ENCODE measurements around the gene CUL4A.

DNA sequence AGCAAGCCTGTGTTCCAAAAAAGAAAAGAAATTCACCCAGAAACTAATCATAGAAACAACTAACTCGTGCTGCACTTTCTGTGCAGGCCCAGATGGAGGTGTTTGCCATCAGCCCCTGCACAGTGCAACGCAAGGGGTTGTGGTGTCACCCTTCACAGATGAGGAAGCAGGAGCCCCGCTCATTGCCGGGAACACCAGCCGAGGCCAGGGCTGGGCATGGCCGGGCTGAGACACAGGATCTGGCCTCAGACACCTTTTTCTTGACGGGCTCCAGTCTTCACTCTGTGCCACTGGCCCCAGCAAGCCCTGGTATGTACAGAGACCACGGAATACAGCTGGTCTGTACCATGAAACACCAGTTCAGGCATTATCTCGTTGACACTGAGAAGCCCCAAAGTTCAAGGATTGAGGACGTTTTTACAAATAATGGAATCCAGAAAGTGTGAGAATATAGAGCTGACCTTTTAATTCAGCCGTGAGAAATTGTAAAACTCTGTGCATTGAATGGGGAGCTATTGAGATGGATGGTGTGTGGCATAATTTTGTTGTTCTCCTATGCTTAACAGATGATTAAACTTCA, 43.2 kb downstream of the CUL4A start:
- TF ChIP-seq, protein P1, sequence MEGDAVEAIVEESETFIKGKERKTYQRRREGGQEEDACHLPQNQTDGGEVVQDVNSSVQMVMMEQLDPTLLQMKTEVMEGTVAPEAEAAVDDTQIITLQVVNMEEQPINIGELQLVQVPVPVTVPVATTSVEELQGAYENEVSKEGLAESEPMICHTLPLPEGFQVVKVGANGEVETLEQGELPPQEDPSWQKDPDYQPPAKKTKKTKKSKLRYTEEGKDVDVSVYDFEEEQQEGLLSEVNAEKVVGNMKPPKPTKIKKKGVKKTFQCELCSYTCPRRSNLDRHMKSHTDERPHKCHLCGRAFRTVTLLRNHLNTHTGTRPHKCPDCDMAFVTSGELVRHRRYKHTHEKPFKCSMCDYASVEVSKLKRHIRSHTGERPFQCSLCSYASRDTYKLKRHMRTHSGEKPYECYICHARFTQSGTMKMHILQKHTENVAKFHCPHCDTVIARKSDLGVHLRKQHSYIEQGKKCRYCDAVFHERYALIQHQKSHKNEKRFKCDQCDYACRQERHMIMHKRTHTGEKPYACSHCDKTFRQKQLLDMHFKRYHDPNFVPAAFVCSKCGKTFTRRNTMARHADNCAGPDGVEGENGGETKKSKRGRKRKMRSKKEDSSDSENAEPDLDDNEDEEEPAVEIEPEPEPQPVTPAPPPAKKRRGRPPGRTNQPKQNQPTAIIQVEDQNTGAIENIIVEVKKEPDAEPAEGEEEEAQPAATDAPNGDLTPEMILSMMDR (IDR thresholded peaks at IDR 0.05; ENCODE audit: low read length) = no peak
- no peak for TF ChIP-seq EZH2 (optimal IDR thresholded peaks at IDR 0.05; ENCODE audit: low read depth, low read length)

Measured in MM.1S (cell line).